DLD1 (cell line): ENCODE results near the gene FXYD6.

Experiments used
- in situ Hi-C: cut with HindIII; loops from 2 replicates; pipeline ENCODE4 v1.10.0; 2017; ENCODE audit warnings: low sequenced_read_pairs

The FXYD6 gene

DNA sequence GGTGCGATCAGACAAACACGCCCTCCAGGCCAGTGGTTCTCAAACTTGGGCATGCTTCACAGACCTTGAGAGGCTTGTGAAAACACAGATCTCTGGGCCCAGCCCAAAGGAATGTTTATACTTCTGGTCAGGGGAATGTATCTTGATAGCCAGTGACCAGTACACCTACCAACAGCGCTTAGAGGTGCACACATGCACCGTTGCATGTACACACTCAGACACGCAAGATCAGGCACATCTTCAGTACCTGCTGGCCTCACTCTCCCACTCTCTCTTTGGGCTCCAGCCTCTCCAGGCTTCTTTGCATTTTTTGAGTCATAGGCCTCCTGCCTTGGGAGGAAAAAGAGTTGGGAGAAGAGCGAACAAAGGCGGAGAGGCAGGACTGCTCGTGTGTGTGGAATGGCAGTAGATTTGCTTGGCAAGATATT lies 11.7 kb upstream of the FXYD6 start:
- in situ Hi-C loops = no loop called here

GRCh38 chr11:117887431-117888138 lies 11.1 kb upstream of the FXYD6 start:
- in situ Hi-C loops = no loop called here

DNA sequence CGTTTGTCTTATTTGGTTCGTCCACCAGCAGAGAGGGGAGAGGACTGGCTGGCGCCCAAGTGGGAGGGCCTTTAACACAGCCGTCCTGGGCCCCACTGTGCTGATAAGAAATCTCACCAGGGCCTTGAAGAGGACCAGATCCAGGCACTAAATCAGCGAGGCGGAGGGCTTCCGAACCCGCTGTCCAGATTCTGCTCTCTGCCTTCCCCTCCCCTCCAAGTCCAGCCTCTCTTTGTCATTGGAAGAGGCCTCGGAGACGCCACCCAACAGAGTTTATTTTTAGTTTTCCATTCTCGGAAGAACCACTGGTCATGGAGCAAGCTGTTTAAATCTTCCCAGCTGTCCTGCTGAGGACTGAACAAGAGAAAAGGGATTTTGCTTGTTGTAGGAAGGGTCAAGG lies 9.3 kb upstream of the FXYD6 start:
- in situ Hi-C loops = no loop called here

- in situ Hi-C loops = no loop called here
Observed at GRCh38 chr11:117884994-117885393, 8.5 kb upstream of the FXYD6 start.

DNA sequence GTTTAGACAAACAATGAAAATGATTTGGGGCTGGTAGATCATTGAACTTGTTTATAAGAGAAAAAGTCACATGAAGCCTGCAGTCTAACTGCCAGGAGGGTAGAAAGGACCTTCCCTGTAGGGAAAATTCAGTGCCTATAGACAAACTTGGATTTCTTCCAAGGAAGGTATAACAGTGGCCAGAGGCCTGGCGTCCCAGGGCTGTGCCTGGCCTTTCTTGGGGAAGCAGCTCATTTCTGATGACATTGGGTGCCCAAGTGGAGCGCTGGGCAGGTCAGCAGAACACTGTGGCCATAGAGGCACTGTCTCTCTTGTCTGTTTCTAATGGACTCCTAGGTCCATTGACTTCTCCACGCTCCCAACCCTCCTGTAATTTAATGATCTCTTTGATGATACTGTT lies 6.6 kb upstream of the FXYD6 start:
- in situ Hi-C loops = no loop called here

DNA sequence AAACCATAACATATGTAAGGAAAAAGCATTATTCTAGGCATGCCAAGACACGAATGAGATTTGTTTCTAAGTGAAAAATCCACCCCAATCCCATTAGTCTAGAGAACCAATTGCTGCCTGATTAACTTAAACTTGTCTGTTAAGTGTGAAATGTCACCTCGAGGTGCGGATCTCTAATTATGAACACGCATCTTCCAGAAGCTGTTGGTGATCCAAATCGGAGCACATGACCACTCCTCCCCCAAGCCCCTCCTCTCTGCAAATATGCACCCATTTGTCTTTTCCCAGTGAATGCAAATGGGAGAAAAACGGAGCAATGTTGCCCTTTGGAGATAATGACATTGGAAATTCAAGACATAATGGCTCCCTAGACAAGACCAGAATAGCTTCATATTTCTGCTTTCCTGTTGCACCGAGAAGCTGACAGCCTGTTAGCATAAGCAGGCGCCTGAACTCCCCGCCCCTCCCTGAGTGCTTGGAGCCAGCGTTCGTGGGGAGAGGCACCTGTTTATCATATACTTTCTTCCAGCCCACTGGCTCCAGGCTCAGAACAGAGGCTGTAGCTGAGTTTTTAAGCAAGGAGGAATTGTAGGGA lies 6.0 kb upstream of the FXYD6 start:
- in situ Hi-C loops = no loop called here

DNA sequence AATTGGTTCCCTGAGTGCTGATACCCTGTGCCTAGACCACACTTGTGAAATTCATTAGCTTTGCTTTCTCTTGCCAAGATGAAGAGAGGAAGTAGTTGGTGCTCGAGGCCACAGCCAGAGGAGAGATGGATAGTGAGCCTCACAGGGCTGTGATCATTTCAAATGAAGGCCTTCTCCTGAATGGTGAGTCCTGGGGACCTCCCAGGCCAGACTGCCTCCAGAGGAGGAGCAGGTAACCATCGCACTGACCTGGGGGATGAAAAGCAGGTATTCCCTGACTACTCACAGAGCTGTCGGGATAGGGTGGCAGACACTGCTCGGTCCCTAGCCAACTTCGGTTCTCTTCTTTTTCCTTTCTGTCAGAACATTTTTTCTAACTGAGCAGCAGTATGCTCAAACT lies 4.8 kb upstream of the FXYD6 start:
- in situ Hi-C loops = no loop called here

- in situ Hi-C loops = no loop called here
Observed at GRCh38 chr11:117879516-117880480, 3.3 kb upstream of the FXYD6 start.

GRCh38 chr11:117878939-117879475 lies 2.5 kb upstream of the FXYD6 start:
- in situ Hi-C loops = no loop called here

- in situ Hi-C loops = no loop called here
Observed at GRCh38 chr11:117878314-117878938, 2.0 kb upstream of the FXYD6 start.

DNA sequence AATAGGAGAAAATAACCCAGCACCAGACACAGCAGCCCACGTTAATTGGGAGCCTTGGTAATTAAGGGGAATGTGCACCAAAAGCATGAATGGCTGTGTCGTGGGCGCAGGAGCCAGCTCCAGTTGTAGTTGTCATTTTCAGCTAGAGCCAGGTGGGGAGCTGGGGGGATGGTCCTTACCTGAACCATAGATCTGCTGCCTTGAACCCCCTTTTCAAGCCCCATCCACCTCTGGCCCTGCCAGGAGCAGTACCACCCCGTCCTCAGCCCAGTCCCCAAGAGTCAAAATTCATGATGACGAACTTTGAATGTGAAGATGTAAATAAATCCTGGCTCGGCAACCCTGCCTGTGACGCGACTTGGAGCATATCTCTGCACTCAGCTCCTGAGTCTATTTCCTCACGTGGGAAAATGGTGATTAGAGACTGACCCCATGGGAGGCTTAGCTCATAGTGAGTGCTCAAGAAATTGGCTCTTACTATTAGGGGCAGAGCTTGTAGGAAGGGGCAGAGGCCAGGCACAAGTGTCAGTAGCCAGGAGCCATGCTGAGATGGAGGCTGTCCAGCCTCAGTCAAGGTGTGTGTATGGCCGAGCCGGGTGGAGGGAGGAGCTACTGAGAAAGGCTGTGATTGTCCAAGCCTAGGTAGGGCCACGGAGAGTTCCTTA lies 794 bp upstream of the FXYD6 start:
- in situ Hi-C loops = no loop called here

DNA sequence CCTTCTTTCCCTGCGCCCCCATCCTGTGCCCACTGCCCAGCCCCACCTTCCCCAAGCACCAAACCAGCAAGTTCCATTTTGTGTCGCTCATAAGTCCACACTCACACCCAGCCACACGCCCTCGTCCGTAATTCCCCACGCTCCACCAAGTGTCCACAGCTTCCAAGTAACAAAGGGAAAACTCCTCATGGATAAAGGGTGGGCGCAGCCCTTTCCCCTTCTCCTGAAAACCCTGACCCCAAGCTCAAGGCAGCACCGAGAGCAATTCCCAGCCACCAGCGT lies 458 bp downstream of the FXYD6 start:
- in situ Hi-C loops = no loop called here

- in situ Hi-C loops = no loop called here
Observed at GRCh38 chr11:117875382-117876058, 938 bp downstream of the FXYD6 start.

- in situ Hi-C loops = no loop called here
Observed at GRCh38 chr11:117874910-117875381, 1.5 kb downstream of the FXYD6 start.

- in situ Hi-C loops = no loop called here
Observed at GRCh38 chr11:117874253-117874909, 2.1 kb downstream of the FXYD6 start.

DNA sequence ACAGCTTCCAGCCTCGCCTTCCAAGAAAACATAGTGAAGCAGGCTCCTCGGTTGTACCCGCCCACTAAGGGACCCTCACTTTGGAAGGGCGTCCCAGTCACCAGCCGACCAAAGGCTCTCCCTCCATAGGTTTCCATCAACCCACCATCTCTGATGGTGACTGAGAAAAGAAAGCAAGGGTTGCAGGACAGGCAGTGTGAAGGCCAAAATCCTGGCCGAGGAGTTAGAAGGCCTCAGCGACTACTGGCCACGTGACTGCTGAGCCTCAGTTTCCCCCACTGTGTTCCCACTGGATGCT lies 2.7 kb downstream of the FXYD6 start:
- in situ Hi-C loops = no loop called here

- in situ Hi-C loops = no loop called here
Observed at GRCh38 chr11:117872975-117873827, 3.3 kb downstream of the FXYD6 start.

- in situ Hi-C loops = no loop called here
Observed at GRCh38 chr11:117872420-117872961, 4.0 kb downstream of the FXYD6 start.
